Right cardiac atrium (tissue), 5 donors: ENCODE measurements around the gene CNOT3. TPM values are rescaled to one million over a fixed set of nuclear protein-coding genes. Genes with fewer than 3 reads are reported as not detected.
"Not testable (repeated sequence)": the region's sequence is repeated elsewhere in the genome, so short reads cannot be mapped to it uniquely, and the experiment has no call there.

Experiments used
- ATAC-seq, 2 donors: fragments of 200-7000 bp; cut with Tn5 transposase; one replicate each; pipeline versions ENCODE4 v1.8.0 to v1.9.1; 2020; ENCODE audit warnings: moderate library complexity in 2 of 2, mild to moderate bottlenecking in 1 of 2
- DNase-seq, 3 donors: peaks; one replicate each; pipeline ENCODE4 v3.0.0-alpha.2; 2020
- H3K27ac ChIP-seq: one replicate; pipeline ENCODE4 v1.5.1; 2013; ENCODE audit warnings: mild to moderate bottlenecking, low read length, control low read depth, moderate library complexity
- H3K27me3 ChIP-seq: one replicate; pipeline ENCODE4 v1.6.1; 2013; ENCODE audit not compliant: control insufficient read depth, insufficient read depth
- H3K4me1 ChIP-seq: one replicate; pipeline ENCODE4 v1.6.1; 2013; ENCODE audit warnings: low read length; ENCODE audit not compliant: control insufficient read depth, insufficient read depth
- H3K4me3 ChIP-seq: one replicate; pipeline ENCODE4 v1.5.1; 2013; ENCODE audit warnings: low read length, control low read depth
- H3K9me3 ChIP-seq: one replicate; pipeline ENCODE4 v1.6.1; 2013; ENCODE audit warnings: low read length; ENCODE audit not compliant: control insufficient read depth
- WGBS: extraction: QIAGEN DNeasy Blood & Tissue Kit; methylation state at CpG from one replicate; pipeline ENCODE4 v1.1.7; 2013; 5-methylcytosine and 5-hydroxymethylcytosine counted together
- intact Hi-C, 4 donors: fragments of 100-400 bp; cut with DNase I; formaldehyde crosslinking; loops; one replicate each; pipeline versions ENCODE4 v1.11.0 to v1.14.0; 2022 to 2023
- long read RNA-seq, 4 donors: library from polyadenylated mRNA; unstranded; transcript quantifications; one replicate each; pipeline ENCODE4 v2.0.0, GENCODE V29; 2020 to 2021
- polyA plus RNA-seq: library from polyadenylated mRNA; stranded (reverse); fragments of 200-250 nt; gene quantifications from one replicate; pipeline ENCODE4 v1.2.3, GENCODE V29; 2013
- total RNA-seq, 4 donors: library from RNA; stranded (reverse); fragmentation: NEBNext Ultra II Directional; extraction: Animal tissue kit (Norgen Biotek cat#: 25700); gene quantifications; one replicate each; pipeline ENCODE4 v1.2.1, GENCODE V29; 2021
- donor health status: healthy with polysubstance abuse.
- donor health status: DM: no; HTN: yes; CAD: no.
- donor health status: DM: no; HTN: no; CAD: no.
- donor health status: DM: no; HTN: yes; CAD: no; lungs with severe emphysema.
- donor health status: DM: yes; HTN: yes; CAD: no.

Gene CNOT3
- total RNA-seq (10 to 100 TPM; 20.3 to 26.5 (median 23.3) TPM), polyA plus RNA-seq (18.2 TPM)
- long read RNA-seq, donor 1, full-length matches to known transcripts = 4 of 14 reads
- long read RNA-seq, donor 1, partial matches to known transcripts = 5 of 14 reads
- long read RNA-seq, donor 1, other reads (novel, unspliced or antisense) = 5 of 14 reads
- long read RNA-seq, donor 2, full-length matches to known transcripts = 6 of 9 reads
- long read RNA-seq, donor 2, partial matches to known transcripts = 2 of 9 reads
- long read RNA-seq, donor 2, other reads (novel, unspliced or antisense) = 1 of 9 reads
- long read RNA-seq, donor 3, partial matches to known transcripts = 0 of 1 reads
- long read RNA-seq, donor 3, other reads (novel, unspliced or antisense) = 0 of 1 reads
- long read RNA-seq, donor 4, partial matches to known transcripts = 3 of 12 reads
- long read RNA-seq, donor 4, other reads (novel, unspliced or antisense) = 5 of 12 reads

- ATAC-seq (no peak), DNase-seq (peak in 2 of 3 donors; percentile 73 to 78)
- Histone ChIP-seq H3K27me3 (no peaks in the 10 kb centered on the region), H3K4me1 (peaks cover 5% of the 10 kb centered on the region), H3K9me3 (no peaks in the 10 kb centered on the region), H3K27ac (peak within 1 kb of the TSS; percentile 54), H3K4me3 (peak within 1 kb of the TSS; percentile 88)
- WGBS = under 1% methylated on average over 103 of the region's 103 CpGs
- intact Hi-C loops = no loop called here
Observed at GRCh38 chr19:54137699-54138488, at the start of gene CNOT3. Gene CNOT3 (plus strand): TSS chr19:54137762. CDS start chr19:54142979, 5,217 bp downstream.

- Histone ChIP-seq H3K27ac (no peak overlapping the region), H3K4me1 (no peaks in the 10 kb centered on the region), H3K4me3 (no peak overlapping the region), H3K27me3 (no peaks in the 10 kb centered on the region), H3K9me3 (no peaks in the 10 kb centered on the region)
- ATAC-seq (no peak), DNase-seq (no peak)
- WGBS = 85% methylated on average over 17 of the region's 17 CpGs
- intact Hi-C loops = no loop called here
Observed at GRCh38 chr19:54094426-54095000, 43.0 kb upstream of the CNOT3 start.

GRCh38 chr19:54095136-54095858 is 42.3 kb upstream of the CNOT3 start:
- peak in 1 of 3 donors; percentile 57 for DNase-seq
- Histone ChIP-seq H3K4me3 (no peak overlapping the region), H3K27me3 (no peaks in the 10 kb centered on the region), H3K27ac (no peak overlapping the region), H3K4me1 (no peaks in the 10 kb centered on the region), H3K9me3 (no peaks in the 10 kb centered on the region)
- 70% methylated on average over 22 of the region's 22 CpGs for WGBS
- ATAC-seq = peak; percentile 9 to 27
- intact Hi-C loops = no loop called here

- under 1% methylated on average over 46 of the region's 46 CpGs for WGBS
- H3K4me1 ChIP-seq, H3K27ac ChIP-seq, H3K27me3 ChIP-seq, intact Hi-C loops, H3K4me3 ChIP-seq, H3K9me3 ChIP-seq: not testable (repeated sequence)
- ATAC-seq (peak; percentile 80 to 86), DNase-seq (peak; percentile 61 to 82 (median 77))
Observed at GRCh38 chr19:54095859-54096616, 41.5 kb upstream of the CNOT3 start.

- Histone ChIP-seq H3K4me1 (no peaks in the 10 kb centered on the region), H3K27ac (no peak overlapping the region), H3K4me3 (no peak overlapping the region), H3K9me3 (no peaks in the 10 kb centered on the region), H3K27me3 (no peaks in the 10 kb centered on the region)
- ATAC-seq (peak in 1 of 2 donors; percentile 51), DNase-seq (peak in 1 of 3 donors; percentile 58)
- intact Hi-C loops = no loop called here
- WGBS = 7% methylated on average over 14 of the region's 14 CpGs
Observed at GRCh38 chr19:54096617-54097106, 40.9 kb upstream of the CNOT3 start.

- no peaks in the 10 kb centered on the region for H3K9me3 ChIP-seq
- DNase-seq (no peak), ATAC-seq (no peak)
- no peaks in the 10 kb centered on the region for H3K27me3 ChIP-seq
- H3K4me1 ChIP-seq = no peaks in the 10 kb centered on the region
- no peak overlapping the region for H3K4me3 ChIP-seq
- WGBS = 82% methylated on average over 12 of the region's 12 CpGs
- intact Hi-C loops = no loop called here
- no peak overlapping the region for H3K27ac ChIP-seq
Observed at GRCh38 chr19:54099190-54099902, 38.2 kb upstream of the CNOT3 start.

- not testable (repeated sequence) for DNase-seq
Observed at GRCh38 chr19:54099903-54100255, 37.7 kb upstream of the CNOT3 start.

GRCh38 chr19:54100561-54100960 is 37.0 kb upstream of the CNOT3 start, which contains the start of gene OSCAR:
Gene OSCAR (minus strand): TSS chr19:54100803. CDS start chr19:54100792, 11 bp downstream.
- H3K4me3 ChIP-seq = no peak within 1 kb of the TSS
- DNase-seq (peak in 2 of 3 donors; percentile 61 to 64), ATAC-seq (no peak)
- H3K9me3 ChIP-seq = no peaks in the 10 kb centered on the region
- no peaks in the 10 kb centered on the region for H3K27me3 ChIP-seq
- H3K27ac ChIP-seq = no peak within 1 kb of the TSS
- H3K4me1 ChIP-seq = no peaks in the 10 kb centered on the region
- WGBS = 36% methylated on average over 5 of the region's 5 CpGs
- intact Hi-C loops = no loop called here

More at GRCh38 chr19:54099903-54100255, 37.7 kb upstream of the CNOT3 start:
- WGBS = 83% methylated on average over 9 of the region's 9 CpGs
- H3K9me3 ChIP-seq, H3K4me3 ChIP-seq, H3K4me1 ChIP-seq, H3K27ac ChIP-seq, intact Hi-C loops, ATAC-seq, H3K27me3 ChIP-seq: not testable (repeated sequence)

GRCh38 chr19:54102421-54103169 is 35.0 kb upstream of the CNOT3 start, which contains the start of gene NDUFA3:
Gene NDUFA3 (plus strand): TSS chr19:54102855. CDS start chr19:54102879, 24 bp downstream.
- H3K27me3 ChIP-seq = no peaks in the 10 kb centered on the region
- H3K27ac ChIP-seq = peak within 1 kb of the TSS; percentile 38
- H3K9me3 ChIP-seq = no peaks in the 10 kb centered on the region
- WGBS = 3% methylated on average over 54 of the region's 54 CpGs
- H3K4me1 ChIP-seq = no peaks in the 10 kb centered on the region
- peak within 1 kb of the TSS; percentile 72 for H3K4me3 ChIP-seq
- intact Hi-C loops = no loop called here
- ATAC-seq = peak; percentile 99
- peak; percentile 99 to 100 (median 99) for DNase-seq
